ENCODE data around the gene SRI.

The SRI gene

GRCh38 chr7:88214456-88214855 is 5.4 kb downstream of the SRI start:
- H3K4me3 Mint-ChIP-seq: no peak overlapping the region
- H3K27me3 Mint-ChIP-seq: no peaks in the 10 kb centered on the region
- peaks cover 8% of the 10 kb centered on the region for H3K36me3 Mint-ChIP-seq
- H3K9me3 Mint-ChIP-seq (ENCODE audit: low read depth): no peaks in the 10 kb centered on the region
- H3K27ac Mint-ChIP-seq: peak overlapping the region; percentile 59
- H3K4me1 Mint-ChIP-seq (ENCODE audit: low read depth): peaks cover 35% of the 10 kb centered on the region

DNA sequence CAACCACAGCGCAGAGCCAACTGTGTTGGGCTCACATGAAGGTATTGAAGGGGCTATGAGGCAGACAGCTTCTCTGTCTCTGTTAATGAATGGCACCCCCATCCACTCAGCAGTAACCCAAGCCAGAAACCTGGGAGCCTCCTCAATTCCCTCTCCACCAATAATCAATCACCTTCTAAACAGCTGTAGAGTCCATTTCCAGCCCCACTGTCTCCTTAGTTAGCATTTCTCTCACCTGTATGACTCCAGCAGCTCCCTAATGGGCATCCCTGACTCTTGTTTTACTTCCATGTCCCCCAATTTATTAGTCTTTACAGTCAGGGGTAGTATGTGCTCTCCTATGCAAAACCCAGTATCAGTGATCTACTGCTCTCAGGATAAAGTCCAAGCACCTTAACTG is 6.9 kb downstream of the SRI start:
- H3K27me3 Mint-ChIP-seq: no peaks in the 10 kb centered on the region
- no peak overlapping the region for H3K4me3 Mint-ChIP-seq
- peaks cover 23% of the 10 kb centered on the region for H3K4me1 Mint-ChIP-seq (ENCODE audit: low read depth)
- no peaks in the 10 kb centered on the region for H3K9me3 Mint-ChIP-seq (ENCODE audit: low read depth)
- peak overlapping the region; percentile 11 for H3K27ac Mint-ChIP-seq
- peaks cover 6% of the 10 kb centered on the region for H3K36me3 Mint-ChIP-seq

GRCh38 chr7:88208521-88208920 is 11.3 kb downstream of the SRI start:
- H3K9me3 Mint-ChIP-seq (ENCODE audit: low read depth): no peaks in the 10 kb centered on the region
- H3K27ac Mint-ChIP-seq: no peak overlapping the region
- H3K4me3 Mint-ChIP-seq: no peak overlapping the region
- H3K27me3 Mint-ChIP-seq: no peaks in the 10 kb centered on the region
- peaks cover 6% of the 10 kb centered on the region for H3K36me3 Mint-ChIP-seq
- peaks cover 3% of the 10 kb centered on the region for H3K4me1 Mint-ChIP-seq (ENCODE audit: low read depth)

DNA sequence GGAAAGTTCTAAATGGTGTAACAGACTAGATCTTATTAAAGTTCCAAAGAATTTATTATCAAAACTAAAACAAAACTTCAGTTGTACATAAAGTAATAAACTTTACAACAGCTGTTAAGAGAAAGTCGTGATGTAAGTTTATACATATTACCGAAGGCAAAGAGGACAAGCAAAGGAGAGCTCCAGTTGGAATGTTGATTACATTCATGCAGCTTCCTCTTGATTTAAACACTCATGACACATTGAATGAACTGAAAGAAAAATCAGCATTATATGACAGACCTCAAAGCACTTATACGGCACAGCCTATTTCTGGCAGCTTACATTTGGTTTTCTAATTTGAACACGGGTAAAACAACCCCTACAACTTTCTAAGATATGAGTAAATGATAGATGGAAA is 13.6 kb downstream of the SRI start:
- Mint-ChIP-seq H3K27me3 (no peaks in the 10 kb centered on the region), H3K4me1 (ENCODE audit: low read depth) (peaks cover 4% of the 10 kb centered on the region), H3K36me3 (peaks cover 6% of the 10 kb centered on the region), H3K4me3 (no peak overlapping the region), H3K9me3 (ENCODE audit: low read depth) (no peaks in the 10 kb centered on the region), H3K27ac (no peak overlapping the region)

GRCh38 chr7:88205179-88205578 is 14.7 kb downstream of the SRI start:
- Mint-ChIP-seq H3K36me3 (peaks cover 6% of the 10 kb centered on the region), H3K27ac (no peak overlapping the region), H3K27me3 (no peaks in the 10 kb centered on the region), H3K4me1 (ENCODE audit: low read depth) (peaks cover 6% of the 10 kb centered on the region), H3K9me3 (ENCODE audit: low read depth) (no peaks in the 10 kb centered on the region), H3K4me3 (no peak overlapping the region)

DNA sequence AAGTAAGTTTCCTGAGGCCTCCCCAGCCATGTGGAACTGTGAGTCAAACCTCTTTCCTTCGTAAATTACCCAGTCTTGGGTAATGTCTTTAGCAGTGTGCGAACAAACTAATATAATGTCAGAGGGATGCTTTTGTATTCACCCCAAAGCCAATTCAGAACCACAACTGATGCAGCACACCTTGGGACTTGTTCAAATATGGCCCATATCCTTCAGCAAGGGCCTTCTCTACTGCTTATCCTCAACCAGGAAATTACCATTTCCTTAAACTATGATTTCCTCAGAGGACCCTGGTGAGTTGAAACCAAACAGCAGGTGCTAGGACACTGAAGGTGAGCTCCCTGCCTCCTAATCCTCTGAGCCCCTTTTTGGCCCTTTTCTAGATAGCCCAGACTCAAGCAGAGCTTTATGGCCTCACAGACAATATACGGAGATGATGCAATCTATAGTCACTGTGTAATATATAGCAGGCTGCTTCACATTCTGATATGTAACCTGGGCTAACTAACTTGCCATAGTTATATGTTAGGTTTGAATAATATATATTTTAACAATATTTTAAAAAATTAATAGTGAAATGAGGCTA is 15.2 kb downstream of the SRI start:
- H3K36me3 Mint-ChIP-seq: peaks cover 6% of the 10 kb centered on the region
- H3K9me3 Mint-ChIP-seq (ENCODE audit: low read depth): no peaks in the 10 kb centered on the region
- peaks cover 6% of the 10 kb centered on the region for H3K4me1 Mint-ChIP-seq (ENCODE audit: low read depth)
- H3K27me3 Mint-ChIP-seq: no peaks in the 10 kb centered on the region
- H3K4me3 Mint-ChIP-seq: no peak overlapping the region
- peak overlapping the region; percentile 9 for H3K27ac Mint-ChIP-seq

DNA sequence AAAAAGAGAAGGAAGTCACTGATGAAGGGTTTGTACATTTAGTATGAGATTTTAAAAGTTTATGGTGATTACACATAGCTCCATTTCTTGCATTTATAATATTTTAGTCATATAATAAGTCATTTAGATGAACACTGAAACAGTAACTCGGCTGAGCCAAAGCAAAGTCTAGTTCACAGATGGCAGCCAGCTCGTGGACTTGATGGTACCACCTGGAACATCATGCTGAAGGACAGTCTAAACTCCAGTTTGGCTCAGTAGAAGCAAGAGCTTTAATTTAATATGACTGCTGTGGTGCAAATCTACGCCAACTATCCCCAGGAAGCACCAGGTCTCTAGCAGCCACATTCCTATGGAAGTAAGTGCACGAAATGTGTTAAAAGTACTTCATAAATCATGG is 16.4 kb downstream of the SRI start:
- no peak overlapping the region for H3K4me3 Mint-ChIP-seq
- H3K36me3 Mint-ChIP-seq: peaks cover 4% of the 10 kb centered on the region
- H3K27me3 Mint-ChIP-seq: no peaks in the 10 kb centered on the region
- no peak overlapping the region for H3K27ac Mint-ChIP-seq
- no peaks in the 10 kb centered on the region for H3K9me3 Mint-ChIP-seq (ENCODE audit: low read depth)
- H3K4me1 Mint-ChIP-seq (ENCODE audit: low read depth): peaks cover 6% of the 10 kb centered on the region

DNA sequence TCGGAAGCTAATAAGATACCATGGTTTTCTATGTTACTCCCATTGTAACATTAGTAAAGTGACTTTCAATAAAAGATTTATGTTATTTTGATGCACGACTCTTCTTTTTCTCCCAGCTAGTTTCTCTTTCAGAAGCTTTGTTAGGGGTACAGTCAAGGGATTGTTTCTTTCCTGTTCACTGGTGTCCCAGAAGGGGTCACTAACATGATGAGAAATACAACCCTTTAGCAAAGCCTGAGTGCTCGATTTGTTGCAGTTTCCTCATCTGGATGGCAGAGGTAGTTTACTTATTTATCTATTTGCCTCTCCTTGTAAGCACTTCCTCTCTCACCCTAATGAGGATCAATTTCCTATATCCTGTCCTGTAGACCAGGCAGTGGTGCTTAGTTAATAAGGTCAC is 17.0 kb downstream of the SRI start:
- peaks cover 6% of the 10 kb centered on the region for H3K36me3 Mint-ChIP-seq
- peaks cover 6% of the 10 kb centered on the region for H3K4me1 Mint-ChIP-seq (ENCODE audit: low read depth)
- H3K4me3 Mint-ChIP-seq: no peak overlapping the region
- H3K27me3 Mint-ChIP-seq: no peaks in the 10 kb centered on the region
- no peaks in the 10 kb centered on the region for H3K9me3 Mint-ChIP-seq (ENCODE audit: low read depth)
- H3K27ac Mint-ChIP-seq: peak overlapping the region; percentile 4

DNA sequence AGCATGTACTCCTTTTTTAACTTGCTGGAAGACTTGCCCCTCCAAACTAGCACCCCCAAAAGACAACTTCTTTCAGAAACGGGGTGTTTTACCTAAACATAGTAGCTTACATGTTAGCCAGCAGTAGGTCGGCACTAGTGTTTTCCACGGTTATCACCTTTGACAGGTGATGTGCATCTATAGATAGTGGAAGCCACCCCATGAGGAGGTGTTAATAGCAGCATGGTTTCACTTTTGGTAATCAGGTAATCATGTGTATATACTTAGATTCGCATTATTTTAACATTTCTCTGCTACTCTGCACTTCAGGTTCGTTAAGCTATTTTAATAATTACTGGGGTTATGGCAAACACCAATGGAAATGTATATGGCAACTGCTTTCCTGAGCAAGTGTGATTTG is 17.6 kb downstream of the SRI start:
- H3K36me3 Mint-ChIP-seq: peaks cover 8% of the 10 kb centered on the region
- no peaks in the 10 kb centered on the region for H3K27me3 Mint-ChIP-seq
- H3K4me1 Mint-ChIP-seq (ENCODE audit: low read depth): peaks cover 6% of the 10 kb centered on the region
- H3K4me3 Mint-ChIP-seq: no peak overlapping the region
- no peaks in the 10 kb centered on the region for H3K9me3 Mint-ChIP-seq (ENCODE audit: low read depth)
- H3K27ac Mint-ChIP-seq: peak overlapping the region; percentile 28

- no peak overlapping the region for H3K27ac Mint-ChIP-seq
- H3K4me1 Mint-ChIP-seq (ENCODE audit: low read depth): peaks cover 6% of the 10 kb centered on the region
- no peak overlapping the region for H3K4me3 Mint-ChIP-seq
- no peaks in the 10 kb centered on the region for H3K9me3 Mint-ChIP-seq (ENCODE audit: low read depth)
- H3K36me3 Mint-ChIP-seq: peaks cover 9% of the 10 kb centered on the region
- H3K27me3 Mint-ChIP-seq: no peaks in the 10 kb centered on the region
Observed at GRCh38 chr7:88201305-88201704, 18.5 kb downstream of the SRI start.

DNA sequence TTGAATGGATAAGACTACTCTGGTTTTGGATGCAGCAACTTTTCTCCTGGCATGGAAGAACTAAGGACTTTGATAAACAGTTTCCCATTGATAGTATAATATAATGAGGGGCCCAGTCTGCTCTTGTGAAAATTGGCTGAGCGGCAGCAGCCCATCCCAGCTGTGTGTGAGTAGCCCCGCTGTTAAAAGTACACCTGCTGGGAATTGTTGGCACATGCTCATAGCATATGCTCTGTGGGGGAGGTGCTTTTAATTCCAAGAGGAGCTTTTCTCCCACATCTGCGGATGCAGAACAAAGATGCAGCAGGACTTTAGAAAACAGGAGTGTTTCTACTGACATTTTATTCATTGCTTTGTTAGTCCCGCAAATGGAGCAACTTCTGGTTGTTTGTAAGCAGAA is 19.0 kb downstream of the SRI start:
- Mint-ChIP-seq H3K36me3 (peaks cover 6% of the 10 kb centered on the region), H3K4me3 (no peak overlapping the region), H3K9me3 (ENCODE audit: low read depth) (no peaks in the 10 kb centered on the region), H3K27ac (peak overlapping the region; percentile 58), H3K27me3 (no peaks in the 10 kb centered on the region), H3K4me1 (ENCODE audit: low read depth) (peaks cover 6% of the 10 kb centered on the region)

GRCh38 chr7:88200261-88200660 is 19.6 kb downstream of the SRI start:
- Mint-ChIP-seq H3K4me1 (ENCODE audit: low read depth) (peaks cover 6% of the 10 kb centered on the region), H3K27me3 (no peaks in the 10 kb centered on the region), H3K27ac (no peak overlapping the region), H3K36me3 (peaks cover 5% of the 10 kb centered on the region), H3K4me3 (no peak overlapping the region), H3K9me3 (ENCODE audit: low read depth) (no peaks in the 10 kb centered on the region)

DNA sequence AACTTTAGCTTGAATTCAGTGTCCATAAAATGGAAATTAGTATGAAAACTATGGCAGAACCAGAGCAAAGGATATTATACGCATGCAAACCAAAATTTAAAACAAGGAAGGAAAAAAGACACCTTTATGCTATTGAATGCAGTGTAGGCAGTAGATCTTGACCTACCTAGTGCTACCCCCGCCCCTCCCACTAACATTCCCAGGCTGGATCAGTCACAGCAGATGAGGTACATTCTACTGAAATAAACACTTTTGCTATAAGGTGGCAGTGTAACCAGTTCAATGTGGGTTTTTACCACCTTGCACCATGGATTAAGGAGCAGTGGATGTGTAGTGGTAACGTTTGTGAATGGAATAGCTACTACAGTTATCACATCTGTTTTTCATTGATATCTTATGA is 27.9 kb downstream of the SRI start:
- Mint-ChIP-seq H3K27me3 (no peaks in the 10 kb centered on the region), H3K9me3 (ENCODE audit: low read depth) (no peaks in the 10 kb centered on the region), H3K4me1 (ENCODE audit: low read depth) (no peaks in the 10 kb centered on the region), H3K27ac (no peak overlapping the region), H3K36me3 (peaks cover 7% of the 10 kb centered on the region), H3K4me3 (no peak overlapping the region)

GRCh38 chr7:88185650-88186049 is 34.2 kb downstream of the SRI start:
- H3K4me3 Mint-ChIP-seq: no peak overlapping the region
- H3K36me3 Mint-ChIP-seq: peaks cover 32% of the 10 kb centered on the region
- no peaks in the 10 kb centered on the region for H3K27me3 Mint-ChIP-seq
- H3K9me3 Mint-ChIP-seq (ENCODE audit: low read depth): no peaks in the 10 kb centered on the region
- no peak overlapping the region for H3K27ac Mint-ChIP-seq
- H3K4me1 Mint-ChIP-seq (ENCODE audit: low read depth): no peaks in the 10 kb centered on the region

GRCh38 chr7:88184848-88185304 is 35.0 kb downstream of the SRI start:
- Mint-ChIP-seq H3K4me1 (ENCODE audit: low read depth) (no peaks in the 10 kb centered on the region), H3K27me3 (no peaks in the 10 kb centered on the region), H3K4me3 (no peak overlapping the region), H3K27ac (no peak overlapping the region), H3K36me3 (peaks cover 32% of the 10 kb centered on the region), H3K9me3 (ENCODE audit: low read depth) (no peaks in the 10 kb centered on the region)

DNA sequence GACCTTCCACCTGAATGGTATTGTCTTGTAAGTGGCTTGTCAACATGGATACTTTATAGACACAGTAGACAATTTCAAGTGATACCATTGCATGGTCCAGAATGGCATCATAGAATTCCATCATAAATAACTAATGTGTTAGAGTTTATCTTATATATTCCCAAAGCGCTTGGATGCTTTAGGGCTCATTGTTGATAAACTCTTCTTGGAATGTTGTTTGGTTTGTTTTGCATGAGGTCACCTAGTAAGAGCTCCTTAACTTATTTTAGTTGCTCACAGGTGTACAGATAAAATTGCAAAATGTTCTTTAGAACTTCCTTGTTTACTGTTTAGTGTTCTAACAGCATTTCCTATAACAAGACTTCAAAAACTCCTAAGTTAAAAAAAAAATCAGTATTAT is 36.8 kb downstream of the SRI start:
- H3K4me1 Mint-ChIP-seq (ENCODE audit: low read depth): no peaks in the 10 kb centered on the region
- no peak overlapping the region for H3K27ac Mint-ChIP-seq
- no peak overlapping the region for H3K4me3 Mint-ChIP-seq

More for the DNA sequence above, 36.8 kb downstream of the SRI start:
- Mint-ChIP-seq H3K27me3 (no peaks in the 10 kb centered on the region), H3K9me3 (ENCODE audit: low read depth) (no peaks in the 10 kb centered on the region), H3K36me3 (peaks cover 32% of the 10 kb centered on the region)

Data from activated naive CD8-positive, alpha-beta T cell (primary cell).